ENCODE data around the gene PROK1.

PROK1 gene

GRCh38 chr1:110455151-110455550 is 4.2 kb downstream of the PROK1 start:
- Histone ChIP-seq H3K36me3 (ENCODE audit: control insufficient read depth, low read depth, low read length) (no peaks in the 10 kb centered on the region), H3K4me3 (ENCODE audit: low read length) (no peak overlapping the region), H3K9ac (ENCODE audit: low read length) (no peak overlapping the region), H3K27ac (ENCODE audit: low read length) (no peak overlapping the region), H3K4me1 (ENCODE audit: control insufficient read depth, low read depth, low read length) (peaks cover 5% of the 10 kb centered on the region), H3K9me3 (ENCODE audit: control insufficient read depth, low read depth, low read length) (no peaks in the 10 kb centered on the region), H3K27me3 (ENCODE audit: control insufficient read depth, insufficient read depth, low read length) (no peaks in the 10 kb centered on the region)

DNA sequence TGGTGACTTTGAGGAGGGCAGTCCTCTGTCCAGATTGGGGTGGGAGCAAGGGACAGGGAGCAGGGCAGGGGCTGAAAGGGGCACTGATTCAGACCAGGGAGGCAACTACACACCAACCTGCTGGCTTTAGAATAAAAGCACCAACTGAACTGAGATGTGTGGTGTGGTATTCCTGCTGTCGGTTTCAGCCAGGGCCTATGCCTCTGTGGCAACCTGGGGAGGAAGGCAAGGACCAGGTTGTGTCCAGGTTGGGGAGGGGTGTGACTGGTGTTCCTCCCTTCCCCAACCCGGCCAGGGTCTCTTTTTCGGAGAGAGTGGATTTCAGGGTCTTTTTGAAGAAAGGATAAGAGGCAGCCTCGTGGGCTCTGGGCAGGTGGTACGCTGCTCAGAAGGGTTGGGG is 6.3 kb downstream of the PROK1 start:
- Histone ChIP-seq H3K27ac (ENCODE audit: low read length) (no peak overlapping the region), H3K4me1 (ENCODE audit: control insufficient read depth, low read depth, low read length) (peaks cover 4% of the 10 kb centered on the region), H3K27me3 (ENCODE audit: control insufficient read depth, insufficient read depth, low read length) (no peaks in the 10 kb centered on the region), H3K9me3 (ENCODE audit: control insufficient read depth, low read depth, low read length) (no peaks in the 10 kb centered on the region), H3K36me3 (ENCODE audit: control insufficient read depth, low read depth, low read length) (no peaks in the 10 kb centered on the region), H3K4me3 (ENCODE audit: low read length) (no peak overlapping the region), H3K9ac (ENCODE audit: low read length) (no peak overlapping the region)

- Histone ChIP-seq H3K4me1 (ENCODE audit: control insufficient read depth, low read depth, low read length) (no peaks in the 10 kb centered on the region), H3K36me3 (ENCODE audit: control insufficient read depth, low read depth, low read length) (no peaks in the 10 kb centered on the region)
Observed at GRCh38 chr1:110460253-110461220, 9.6 kb downstream of the PROK1 start.

DNA sequence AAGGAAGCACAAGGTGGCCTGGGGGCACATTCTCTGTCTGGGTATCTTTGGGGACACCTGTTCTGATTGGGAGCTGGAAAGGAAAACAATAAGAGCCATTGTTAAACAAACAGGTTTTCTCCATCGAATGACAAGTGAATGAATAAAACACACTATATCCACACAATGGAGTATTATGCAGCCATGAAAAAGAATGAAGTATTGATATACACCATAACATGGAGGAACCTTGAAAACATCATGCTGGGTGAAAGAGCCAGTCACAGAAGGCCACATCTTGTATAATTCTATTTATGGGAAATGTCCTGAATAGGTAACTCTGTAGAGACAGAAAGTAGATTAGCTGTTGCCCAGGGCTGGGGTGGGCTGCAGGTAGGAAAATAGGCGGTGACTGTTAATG is 11.1 kb downstream of the PROK1 start:
- Histone ChIP-seq H3K27ac (ENCODE audit: low read length) (no peak overlapping the region), H3K9me3 (ENCODE audit: control insufficient read depth, low read depth, low read length) (no peaks in the 10 kb centered on the region), H3K4me3 (ENCODE audit: low read length) (no peak overlapping the region), H3K9ac (ENCODE audit: low read length) (no peak overlapping the region), H3K4me1 (ENCODE audit: control insufficient read depth, low read depth, low read length) (no peaks in the 10 kb centered on the region), H3K36me3 (ENCODE audit: control insufficient read depth, low read depth, low read length) (no peaks in the 10 kb centered on the region), H3K27me3 (ENCODE audit: control insufficient read depth, insufficient read depth, low read length) (no peaks in the 10 kb centered on the region)

More at GRCh38 chr1:110460253-110461220, 9.6 kb downstream of the PROK1 start:
- Histone ChIP-seq H3K9me3 (ENCODE audit: control insufficient read depth, low read depth, low read length) (no peaks in the 10 kb centered on the region), H3K27ac (ENCODE audit: low read length) (no peak overlapping the region), H3K4me3 (ENCODE audit: low read length) (no peak overlapping the region), H3K27me3 (ENCODE audit: control insufficient read depth, insufficient read depth, low read length) (no peaks in the 10 kb centered on the region), H3K9ac (ENCODE audit: low read length) (no peak overlapping the region)

DNA sequence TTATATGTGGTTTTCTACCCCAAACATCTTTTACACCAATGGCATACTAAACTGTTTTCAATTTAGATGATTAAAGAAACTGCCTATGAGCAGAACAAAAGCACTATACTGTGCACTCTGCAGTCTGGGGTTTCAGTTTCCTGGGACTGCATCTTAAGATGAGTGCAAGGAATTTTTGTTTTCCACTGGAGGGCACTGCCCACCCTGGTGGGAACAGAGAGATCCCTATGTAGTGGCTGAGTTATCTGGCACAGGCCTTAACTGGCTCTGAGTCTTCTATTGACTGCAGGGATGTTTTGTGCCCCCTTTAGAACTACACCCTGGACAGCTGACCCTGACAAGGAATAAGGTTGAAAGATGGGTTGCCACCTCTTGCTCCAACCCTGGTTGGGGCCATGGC is 12.0 kb downstream of the PROK1 start:
- Histone ChIP-seq H3K4me1 (ENCODE audit: control insufficient read depth, low read depth, low read length) (no peaks in the 10 kb centered on the region), H3K9ac (ENCODE audit: low read length) (no peak overlapping the region), H3K27me3 (ENCODE audit: control insufficient read depth, insufficient read depth, low read length) (no peaks in the 10 kb centered on the region), H3K27ac (ENCODE audit: low read length) (no peak overlapping the region), H3K4me3 (ENCODE audit: low read length) (no peak overlapping the region), H3K36me3 (ENCODE audit: control insufficient read depth, low read depth, low read length) (no peaks in the 10 kb centered on the region), H3K9me3 (ENCODE audit: control insufficient read depth, low read depth, low read length) (no peaks in the 10 kb centered on the region)

DNA sequence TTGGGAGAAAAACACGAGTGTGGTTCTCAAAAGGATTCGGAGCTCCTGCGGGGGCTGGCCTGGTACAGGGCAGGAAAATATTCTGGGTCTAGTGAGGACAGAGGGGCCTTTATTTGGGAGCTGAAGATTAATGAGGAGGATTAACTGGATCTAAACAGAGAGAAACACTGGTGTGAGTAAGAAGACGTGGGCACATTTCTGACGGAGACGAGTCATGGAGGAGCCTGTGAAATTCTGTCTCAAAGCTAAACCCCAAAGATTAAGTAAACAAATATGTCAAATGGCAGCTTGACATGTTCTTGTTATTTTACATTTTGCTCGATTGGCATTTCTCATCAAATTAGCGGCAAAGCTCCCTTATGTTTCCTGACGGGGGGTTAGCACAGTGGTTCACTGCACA is 12.8 kb downstream of the PROK1 start:
- Histone ChIP-seq H3K27me3 (ENCODE audit: control insufficient read depth, insufficient read depth, low read length) (no peaks in the 10 kb centered on the region), H3K4me3 (ENCODE audit: low read length) (no peak overlapping the region), H3K9ac (ENCODE audit: low read length) (no peak overlapping the region), H3K36me3 (ENCODE audit: control insufficient read depth, low read depth, low read length) (no peaks in the 10 kb centered on the region), H3K9me3 (ENCODE audit: control insufficient read depth, low read depth, low read length) (no peaks in the 10 kb centered on the region), H3K4me1 (ENCODE audit: control insufficient read depth, low read depth, low read length) (no peaks in the 10 kb centered on the region), H3K27ac (ENCODE audit: low read length) (no peak overlapping the region)

DNA sequence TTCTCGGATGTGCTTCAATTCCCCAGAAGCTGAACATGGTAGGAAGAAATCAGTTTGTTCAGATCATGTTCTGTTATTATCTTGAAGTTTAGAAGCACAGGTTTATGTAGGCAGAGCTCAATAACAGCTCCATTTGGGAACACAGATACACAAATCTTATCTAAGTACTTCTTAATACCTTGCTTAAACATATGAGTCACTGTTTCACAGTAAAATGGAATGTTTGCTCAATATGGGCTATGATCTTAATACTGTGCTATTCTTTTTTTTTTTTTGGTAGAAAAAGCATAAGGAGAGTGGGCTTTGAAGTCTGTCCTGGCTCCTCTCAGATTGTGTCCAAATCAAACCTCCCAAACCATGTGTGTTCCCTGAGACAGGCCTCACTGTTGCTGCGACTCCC is 13.4 kb downstream of the PROK1 start:
- no peaks in the 10 kb centered on the region for H3K27me3 ChIP-seq (ENCODE audit: control insufficient read depth, insufficient read depth, low read length)
- H3K9me3 ChIP-seq (ENCODE audit: control insufficient read depth, low read depth, low read length) = no peaks in the 10 kb centered on the region
- H3K9ac ChIP-seq (ENCODE audit: low read length) = no peak overlapping the region
- H3K27ac ChIP-seq (ENCODE audit: low read length) = no peak overlapping the region
- no peak overlapping the region for H3K4me3 ChIP-seq (ENCODE audit: low read length)
- no peaks in the 10 kb centered on the region for H3K4me1 ChIP-seq (ENCODE audit: control insufficient read depth, low read depth, low read length)
- H3K36me3 ChIP-seq (ENCODE audit: control insufficient read depth, low read depth, low read length) = no peaks in the 10 kb centered on the region

DNA sequence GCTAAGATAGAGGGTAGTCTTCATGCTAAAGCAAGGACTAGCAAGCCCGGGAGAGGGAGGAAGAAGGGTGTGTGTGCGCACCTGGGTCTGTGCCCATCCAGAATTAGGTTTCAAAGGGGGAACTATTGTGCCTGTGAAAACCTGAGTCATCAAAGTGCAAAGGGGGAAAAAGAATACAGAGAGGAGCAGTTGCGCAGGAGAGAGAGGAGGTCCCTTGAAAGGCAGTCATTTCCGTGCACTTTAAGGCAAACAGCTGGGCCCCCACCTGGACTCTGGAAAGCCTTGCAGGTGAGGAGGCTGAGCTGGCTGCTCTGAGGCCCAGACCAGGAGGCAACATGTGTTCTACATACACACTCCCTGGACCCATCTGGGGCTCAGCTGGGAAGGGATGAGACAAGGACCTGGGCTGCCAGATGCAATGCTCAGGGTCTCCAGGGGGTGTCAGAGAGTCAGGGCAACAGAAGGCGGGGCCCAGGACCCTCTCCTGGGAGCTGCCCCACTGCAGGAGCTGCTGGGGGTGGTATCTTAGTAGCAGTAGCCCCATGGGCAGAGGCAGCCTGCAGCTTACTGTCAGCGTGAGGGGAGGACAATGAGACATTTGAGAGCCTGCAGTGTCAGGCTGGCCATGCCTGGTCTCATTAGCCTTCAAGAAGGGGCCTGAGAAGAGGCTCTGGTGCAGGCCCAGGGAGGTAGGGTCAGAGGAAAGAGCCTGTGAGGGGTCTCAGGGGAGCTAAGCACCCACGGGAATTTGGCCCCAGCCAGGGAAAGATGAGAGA is 14.3 kb downstream of the PROK1 start:
- H3K4me3 ChIP-seq (ENCODE audit: low read length) = no peak overlapping the region
- no peak overlapping the region for H3K27ac ChIP-seq (ENCODE audit: low read length)
- H3K9ac ChIP-seq (ENCODE audit: low read length) = no peak overlapping the region
- no peaks in the 10 kb centered on the region for H3K36me3 ChIP-seq (ENCODE audit: control insufficient read depth, low read depth, low read length)
- no peaks in the 10 kb centered on the region for H3K4me1 ChIP-seq (ENCODE audit: control insufficient read depth, low read depth, low read length)
- no peaks in the 10 kb centered on the region for H3K9me3 ChIP-seq (ENCODE audit: control insufficient read depth, low read depth, low read length)
- no peaks in the 10 kb centered on the region for H3K27me3 ChIP-seq (ENCODE audit: control insufficient read depth, insufficient read depth, low read length)

DNA sequence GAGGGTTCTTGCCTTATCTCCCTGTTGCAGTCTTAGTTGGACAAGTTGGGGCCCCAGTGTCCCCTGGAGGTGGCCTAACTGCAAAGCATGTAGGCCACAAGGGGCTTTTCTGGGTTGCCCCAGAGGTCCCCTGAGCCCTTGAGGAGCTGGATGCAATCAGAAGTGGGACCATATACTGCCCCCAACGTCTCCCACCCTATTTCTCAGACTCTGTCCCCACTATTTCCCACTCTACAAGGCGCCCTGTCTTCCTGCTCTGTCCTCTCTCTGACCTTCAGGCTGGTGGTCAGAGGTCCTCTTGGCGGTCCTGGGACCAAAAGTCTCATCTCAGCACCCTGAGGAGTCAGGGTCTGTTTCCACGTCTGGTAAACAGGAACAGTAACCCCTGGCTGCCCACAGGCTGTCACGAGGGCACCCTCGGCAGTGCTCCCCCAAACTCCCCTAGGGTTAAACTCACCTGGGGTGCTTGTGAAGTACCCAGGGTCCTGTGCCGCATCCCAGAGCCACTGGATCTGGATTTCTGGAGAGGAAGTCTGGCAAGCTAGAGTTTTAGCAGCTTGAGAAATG is 14.9 kb downstream of the PROK1 start:
- Histone ChIP-seq H3K4me3 (ENCODE audit: low read length) (no peak overlapping the region), H3K9ac (ENCODE audit: low read length) (no peak overlapping the region), H3K4me1 (ENCODE audit: control insufficient read depth, low read depth, low read length) (no peaks in the 10 kb centered on the region), H3K27ac (ENCODE audit: low read length) (no peak overlapping the region), H3K27me3 (ENCODE audit: control insufficient read depth, insufficient read depth, low read length) (no peaks in the 10 kb centered on the region), H3K9me3 (ENCODE audit: control insufficient read depth, low read depth, low read length) (no peaks in the 10 kb centered on the region), H3K36me3 (ENCODE audit: control insufficient read depth, low read depth, low read length) (no peaks in the 10 kb centered on the region)

GRCh38 chr1:110466646-110467280 is 15.8 kb downstream of the PROK1 start:
- no peak overlapping the region for H3K4me3 ChIP-seq (ENCODE audit: low read length)
- H3K27ac ChIP-seq (ENCODE audit: low read length) = no peak overlapping the region
- H3K27me3 ChIP-seq (ENCODE audit: control insufficient read depth, insufficient read depth, low read length) = no peaks in the 10 kb centered on the region
- H3K4me1 ChIP-seq (ENCODE audit: control insufficient read depth, low read depth, low read length) = no peaks in the 10 kb centered on the region
- H3K9me3 ChIP-seq (ENCODE audit: control insufficient read depth, low read depth, low read length) = no peaks in the 10 kb centered on the region
- no peak overlapping the region for H3K9ac ChIP-seq (ENCODE audit: low read length)
- no peaks in the 10 kb centered on the region for H3K36me3 ChIP-seq (ENCODE audit: control insufficient read depth, low read depth, low read length)

GRCh38 chr1:110471131-110471530 is 20.2 kb downstream of the PROK1 start:
- no peak overlapping the region for H3K4me3 ChIP-seq (ENCODE audit: low read length)
- no peaks in the 10 kb centered on the region for H3K27me3 ChIP-seq (ENCODE audit: control insufficient read depth, insufficient read depth, low read length)
- no peaks in the 10 kb centered on the region for H3K4me1 ChIP-seq (ENCODE audit: control insufficient read depth, low read depth, low read length)
- no peak overlapping the region for H3K27ac ChIP-seq (ENCODE audit: low read length)
- no peaks in the 10 kb centered on the region for H3K36me3 ChIP-seq (ENCODE audit: control insufficient read depth, low read depth, low read length)
- no peak overlapping the region for H3K9ac ChIP-seq (ENCODE audit: low read length)
- H3K9me3 ChIP-seq (ENCODE audit: control insufficient read depth, low read depth, low read length) = no peaks in the 10 kb centered on the region

All from iPS-18a (cell line).